HCT116 (cell line): ENCODE measurements around the gene MAPK7. TPM values are rescaled to one million over a fixed set of nuclear protein-coding genes. Genes with fewer than 3 reads are reported as not detected.

Experiments used
- ATAC-seq: fragments of 200-7000 bp; cut with Tn5 transposase; 2 replicates; pipeline ENCODE4 v1.9.1; 2020; ENCODE audit warnings: mild to moderate bottlenecking, moderate library complexity
- BruUV-seq: library from RNA; stranded (reverse); fragments of 400-500 nt; replicated peaks from 2 replicates; lab custom pipeline; 2021; lab: Mats Ljungman, UMichigan
- CTCF ChIA-PET: fragments of 300-600 bp; sonication (Branson Sonifier 250); formaldehyde crosslinking; loops from one replicate; lab custom pipeline; 2021; ENCODE audit warnings: antibody characterized with exemption; lab: Charles Lee
- POLR2A ChIA-PET: fragments of 300-600, 350-600 bp; sonication (Branson Sonifier 250); formaldehyde crosslinking; loops from one replicate; lab custom pipeline; 2021; ENCODE audit warnings: antibody characterized with exemption; lab: Charles Lee
- RAD21 ChIA-PET, 2 experiments: fragments of 300-600 bp; sonication (Branson Sonifier 250); formaldehyde crosslinking; loops; one replicate each; lab custom pipeline; 2023; ENCODE audit warnings: low total read pairs in 2 of 2; ENCODE audit not compliant: uncharacterized antibody in 2 of 2, unreplicated experiment in 2 of 2, low non-redundant PET in 1 of 2; lab: Charles Lee
- DNase-seq: peaks from one replicate; pipeline ENCODE4 v3.0.0-alpha.2; 2010; ENCODE audit warnings: low read depth, low spot score
- H2AFZ ChIP-seq: fragments of 200-600 bp; shearing (Covaris generic), sonication (generic); 2 replicates; pipeline ENCODE4 v1.6.1; 2017; ENCODE audit warnings: low read depth, mixed run types, mixed read lengths, antibody characterized with exemption, low read length; ENCODE audit not compliant: poor library complexity, severe bottlenecking
- H3K27ac ChIP-seq: 2 replicates; pipeline ENCODE4 v1.5.1; 2012; ENCODE audit warnings: low read depth, low read length
- H3K27me3 ChIP-seq: fragments of 200-600 bp; sonication (generic); 2 replicates; pipeline ENCODE4 v1.6.1; 2016; ENCODE audit warnings: mixed run types, low read length, mixed read lengths; ENCODE audit not compliant: insufficient read depth
- H3K36me3 ChIP-seq, 2 experiments: fragments of 200-500 bp in 1 of 2; fragments of 200-600 bp in 1 of 2; sonication (Bioruptor generic) in 1 of 2; sonication (generic) in 1 of 2; 2 replicates each; pipeline versions ENCODE4 v1.5.1 to v1.6.1; 2014 to 2016; ENCODE audit warnings: low read length in 2 of 2, inconsistent platforms in 1 of 2, mixed read lengths in 1 of 2, mixed run types in 1 of 2; ENCODE audit not compliant: insufficient read depth in 2 of 2, control insufficient read depth in 1 of 2
- H3K4me1 ChIP-seq, 2 experiments: fragments of 200-600 bp in 1 of 2; sonication (generic) in 1 of 2; 2 replicates each; pipeline versions ENCODE4 v1.5.1 to v1.6.1; 2012 to 2017; ENCODE audit warnings: low read length in 2 of 2, inconsistent platforms in 1 of 2, mild to moderate bottlenecking in 1 of 2, mixed read lengths in 1 of 2, mixed run types in 1 of 2, moderate library complexity in 1 of 2; ENCODE audit not compliant: insufficient read depth in 2 of 2, control insufficient read depth in 1 of 2
- H3K4me2 ChIP-seq: fragments of 200-600 bp; sonication (generic); 2 replicates; pipeline ENCODE4 v1.6.1; 2017; ENCODE audit warnings: mixed run types, low read length, mixed read lengths
- H3K4me3 ChIP-seq, 2 experiments: fragments of 200-600 bp in 1 of 2; sonication (generic) in 1 of 2; replicated peaks in 1 of 2; 2 replicates each; pipeline ENCODE4 v1.5.1; 2011 to 2016; ENCODE audit warnings: low read length in 2 of 2, control low read depth in 1 of 2, low read depth in 1 of 2, mild to moderate bottlenecking in 1 of 2, mixed read lengths in 1 of 2, mixed run types in 1 of 2
- H3K79me2 ChIP-seq: fragments of 200-600 bp; sonication (generic); 2 replicates; pipeline ENCODE4 v1.6.1; 2017; ENCODE audit warnings: mild to moderate bottlenecking, mixed run types, low read length, moderate library complexity, mixed read lengths; ENCODE audit not compliant: insufficient read depth
- H3K9ac ChIP-seq: fragments of 200-600 bp; sonication (generic); 2 replicates; pipeline ENCODE4 v1.6.1; 2016; ENCODE audit warnings: low read length, mixed read lengths
- H3K9me2 ChIP-seq: fragments of 200-600 bp; sonication (generic), shearing (Covaris generic); 2 replicates; pipeline ENCODE4 v1.6.1; 2017; ENCODE audit warnings: mixed run types, mild to moderate bottlenecking, moderate library complexity; ENCODE audit not compliant: insufficient read depth
- H3K9me3 ChIP-seq, 2 experiments: fragments of 200-500 bp in 1 of 2; fragments of 200-600 bp in 1 of 2; sonication (Bioruptor generic) in 1 of 2; sonication (generic) in 1 of 2; 2 replicates each; pipeline ENCODE4 v1.6.1; 2014 to 2017; ENCODE audit warnings: low read length in 2 of 2, mixed read lengths in 2 of 2, inconsistent platforms in 1 of 2, low read depth in 1 of 2, mild to moderate bottlenecking in 1 of 2, mixed run types in 1 of 2, moderate library complexity in 1 of 2; ENCODE audit not compliant: control insufficient read depth in 1 of 2, insufficient read depth in 1 of 2
- H4K20me1 ChIP-seq: fragments of 200-600 bp; sonication (generic), shearing (Covaris generic); 2 replicates; pipeline ENCODE4 v1.6.1; 2017; ENCODE audit warnings: mixed run types, mild to moderate bottlenecking, moderate library complexity; ENCODE audit not compliant: insufficient read depth
- ATF3 ChIP-seq: IDR thresholded peaks from 2 replicates; pipeline ENCODE4 v1.6.1; 2012
- CBX3 ChIP-seq: IDR thresholded peaks from 2 replicates; pipeline ENCODE4 v1.6.1; 2012; ENCODE audit warnings: low read depth
- CEBPB ChIP-seq: IDR thresholded peaks from 2 replicates; pipeline ENCODE4 v1.6.1; 2012; ENCODE audit warnings: low read depth
- ELF1 ChIP-seq: IDR thresholded peaks from 2 replicates; pipeline ENCODE4 v1.6.1; 2012; ENCODE audit warnings: low read depth, borderline replicate concordance
- EZH2 ChIP-seq: fragments of 200-600 bp; sonication (generic); IDR thresholded peaks from 2 replicates; pipeline ENCODE4 v1.6.1; 2017; ENCODE audit warnings: antibody characterized with exemption, mixed run types
- EZH2phosphoT487 ChIP-seq: fragments of 200-600 bp; IDR thresholded peaks from 2 replicates; pipeline ENCODE4 v1.6.1; 2018; ENCODE audit warnings: antibody characterized with exemption, borderline replicate concordance
- FOSL1 ChIP-seq: IDR thresholded peaks from 2 replicates; pipeline ENCODE4 v1.6.1; 2012; ENCODE audit warnings: low read depth
- JUND ChIP-seq: IDR thresholded peaks from 2 replicates; pipeline ENCODE4 v1.6.1; 2012
- MAX ChIP-seq: IDR thresholded peaks from 2 replicates; pipeline ENCODE4 v1.6.1; 2012
- POLR2A ChIP-seq: IDR thresholded peaks from 2 replicates; pipeline ENCODE4 v1.7.0; 2011; ENCODE audit warnings: borderline replicate concordance; ENCODE audit not compliant: insufficient read depth, insufficient read length; ENCODE audit errors: extremely low read depth
- POLR2AphosphoS5 ChIP-seq: IDR thresholded peaks from 2 replicates; pipeline ENCODE4 v1.6.1; 2011; ENCODE audit warnings: mild to moderate bottlenecking, low read depth, low read length, moderate library complexity
- REST ChIP-seq: IDR thresholded peaks from 2 replicates; pipeline ENCODE4 v1.6.1; 2012; ENCODE audit warnings: low read depth
- SP1 ChIP-seq: IDR thresholded peaks from 2 replicates; pipeline ENCODE4 v1.6.1; 2012; ENCODE audit warnings: low read depth
- SRF ChIP-seq: IDR thresholded peaks from 2 replicates; pipeline ENCODE4 v1.6.1; 2012; ENCODE audit warnings: low read depth
- TCF7L2 ChIP-seq: IDR thresholded peaks from 2 replicates; pipeline ENCODE4 v1.7.0; 2011; ENCODE audit warnings: borderline replicate concordance, inconsistent platforms; ENCODE audit not compliant: insufficient read depth, insufficient read length; ENCODE audit errors: extremely low read depth
- YY1 ChIP-seq: IDR thresholded peaks from 2 replicates; pipeline ENCODE4 v1.6.1; 2011; ENCODE audit warnings: low read length, low read depth, moderate library complexity, mild to moderate bottlenecking; ENCODE audit not compliant: insufficient replicate concordance; ENCODE audit errors: extremely low read depth
- ZBTB33 ChIP-seq: IDR thresholded peaks from 2 replicates; pipeline ENCODE4 v1.6.1; 2011; ENCODE audit warnings: mild to moderate bottlenecking, low read length, moderate library complexity; ENCODE audit not compliant: insufficient replicate concordance; ENCODE audit errors: extremely low read depth
- ZFX ChIP-seq: fragments of 450-650 bp; IDR thresholded peaks from 2 replicates; pipeline ENCODE4 v1.6.1; 2017
- ZNF274 ChIP-seq: fragments of 200-500 bp; sonication (Bioruptor generic); IDR thresholded peaks from 2 replicates; pipeline ENCODE4 v1.6.1; 2014; ENCODE audit warnings: mild to moderate bottlenecking, low read depth, low read length, inconsistent platforms
- intact Hi-C: fragments of 100-400 bp; cut with micrococcal nuclease; formaldehyde crosslinking; loops from 2 replicates; pipeline ENCODE4 v1.10.0; 2022
- total RNA-seq: library from RNA; stranded (reverse); gene quantifications from one replicate; pipeline ENCODE4 v1.2.1, GENCODE V29; 2021; ENCODE audit not compliant: unreplicated experiment
- TF ChIP-seq, protein P1 (sequence below), 3 experiments: fragments of 200-600 bp in 1 of 3; sonication (generic) in 1 of 3; IDR thresholded peaks in 2 of 3; conservative IDR thresholded peaks in 1 of 3; 2 replicates each; pipeline ENCODE4 v1.5.1; 2012 to 2017; ENCODE audit warnings: low read depth in 2 of 3, low read length in 2 of 3, antibody characterized with exemption in 1 of 3, borderline replicate concordance in 1 of 3, control low read depth in 1 of 3, mild to moderate bottlenecking in 1 of 3, mixed read lengths in 1 of 3, mixed run types in 1 of 3, moderate library complexity in 1 of 3; ENCODE audit not compliant: insufficient read depth in 1 of 3

MAPK7 gene
- total RNA-seq, 1 experiment from 2014 or later = 15.3 TPM

DNA sequence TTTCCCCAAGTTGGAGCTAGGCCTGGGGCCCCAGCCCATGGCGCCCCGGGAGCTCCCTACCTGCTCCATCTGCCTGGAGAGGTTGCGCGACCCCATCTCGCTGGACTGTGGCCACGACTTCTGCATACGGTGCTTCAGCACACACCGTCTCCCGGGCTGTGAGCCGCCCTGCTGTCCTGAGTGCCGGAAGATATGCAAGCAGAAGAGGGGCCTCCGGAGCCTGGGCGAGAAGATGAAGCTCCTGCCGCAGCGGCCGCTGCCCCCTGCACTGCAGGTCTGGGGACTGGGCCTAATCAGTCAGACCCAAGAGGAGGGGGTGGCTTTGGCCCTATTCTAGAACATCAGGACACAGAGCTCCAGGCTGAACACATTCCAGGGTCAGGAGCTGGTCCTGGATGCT is 34.2 kb downstream of the MAPK7 start:
- DNase-seq = no peak
- CTCF ChIA-PET = no interaction called here

More for the DNA sequence above, 34.2 kb downstream of the MAPK7 start:
- no peak overlapping the region for H2AFZ ChIP-seq
- RAD21 ChIA-PET = no interaction called here
- H4K20me1 ChIP-seq = no peaks in the 10 kb centered on the region
- POLR2A ChIA-PET = no interaction called here
- H3K79me2 ChIP-seq = no peaks in the 10 kb centered on the region
- no peak overlapping the region for H3K27ac ChIP-seq
- no peak overlapping the region for H3K4me3 ChIP-seq
- TF ChIP-seq ZNF274 (no peak), TCF7L2 (no peak), EZH2 (no peak), CEBPB (no peak), YY1 (no peak), SP1 (no peak), POLR2A (no peak), ELF1 (no peak), FOSL1 (no peak), POLR2AphosphoS5 (no peak), ATF3 (no peak), SRF (no peak), ZBTB33 (no peak), REST (no peak), CBX3 (no peak), EZH2phosphoT487 (no peak), ZFX (no peak), MAX (no peak), JUND (no peak)
- TF ChIP-seq, protein P1, sequence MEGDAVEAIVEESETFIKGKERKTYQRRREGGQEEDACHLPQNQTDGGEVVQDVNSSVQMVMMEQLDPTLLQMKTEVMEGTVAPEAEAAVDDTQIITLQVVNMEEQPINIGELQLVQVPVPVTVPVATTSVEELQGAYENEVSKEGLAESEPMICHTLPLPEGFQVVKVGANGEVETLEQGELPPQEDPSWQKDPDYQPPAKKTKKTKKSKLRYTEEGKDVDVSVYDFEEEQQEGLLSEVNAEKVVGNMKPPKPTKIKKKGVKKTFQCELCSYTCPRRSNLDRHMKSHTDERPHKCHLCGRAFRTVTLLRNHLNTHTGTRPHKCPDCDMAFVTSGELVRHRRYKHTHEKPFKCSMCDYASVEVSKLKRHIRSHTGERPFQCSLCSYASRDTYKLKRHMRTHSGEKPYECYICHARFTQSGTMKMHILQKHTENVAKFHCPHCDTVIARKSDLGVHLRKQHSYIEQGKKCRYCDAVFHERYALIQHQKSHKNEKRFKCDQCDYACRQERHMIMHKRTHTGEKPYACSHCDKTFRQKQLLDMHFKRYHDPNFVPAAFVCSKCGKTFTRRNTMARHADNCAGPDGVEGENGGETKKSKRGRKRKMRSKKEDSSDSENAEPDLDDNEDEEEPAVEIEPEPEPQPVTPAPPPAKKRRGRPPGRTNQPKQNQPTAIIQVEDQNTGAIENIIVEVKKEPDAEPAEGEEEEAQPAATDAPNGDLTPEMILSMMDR (IDR thresholded peaks at IDR 0.05 in 2 of 3, conservative IDR thresholded peaks at IDR 0.05 in 1 of 3; ENCODE audit: borderline replicate concordance in 1 of 3, insufficient read depth in 1 of 3, low read depth in 2 of 3, low read length in 2 of 3) = no peak
- peaks cover 9 to 16% of the 10 kb centered on the region in 2 experiments; a peak in 3 of 4 replicates for H3K4me1 ChIP-seq
- no peak overlapping the region for H3K9ac ChIP-seq
- no peaks in the 10 kb centered on the region for H3K27me3 ChIP-seq
- H3K9me3 ChIP-seq = no peaks in the 10 kb centered on the region
- no peaks in the 10 kb centered on the region for H3K36me3 ChIP-seq
- no TSS peak for BruUV-seq
- ATAC-seq = no peak
- H3K4me2 ChIP-seq = no peak overlapping the region
- intact Hi-C loops = no loop called here
- no peaks in the 10 kb centered on the region for H3K9me2 ChIP-seq
